GM18520 (cell line): Measurements from ENCODE around the gene MTMR3.

ENCODE experiments used
- ATAC-seq: cut with Tn5 transposase; IDR thresholded peaks from one replicate; pipeline ENCODE4 v1.9.1; 2021; ENCODE audit not compliant: unreplicated experiment

Gene MTMR3

DNA sequence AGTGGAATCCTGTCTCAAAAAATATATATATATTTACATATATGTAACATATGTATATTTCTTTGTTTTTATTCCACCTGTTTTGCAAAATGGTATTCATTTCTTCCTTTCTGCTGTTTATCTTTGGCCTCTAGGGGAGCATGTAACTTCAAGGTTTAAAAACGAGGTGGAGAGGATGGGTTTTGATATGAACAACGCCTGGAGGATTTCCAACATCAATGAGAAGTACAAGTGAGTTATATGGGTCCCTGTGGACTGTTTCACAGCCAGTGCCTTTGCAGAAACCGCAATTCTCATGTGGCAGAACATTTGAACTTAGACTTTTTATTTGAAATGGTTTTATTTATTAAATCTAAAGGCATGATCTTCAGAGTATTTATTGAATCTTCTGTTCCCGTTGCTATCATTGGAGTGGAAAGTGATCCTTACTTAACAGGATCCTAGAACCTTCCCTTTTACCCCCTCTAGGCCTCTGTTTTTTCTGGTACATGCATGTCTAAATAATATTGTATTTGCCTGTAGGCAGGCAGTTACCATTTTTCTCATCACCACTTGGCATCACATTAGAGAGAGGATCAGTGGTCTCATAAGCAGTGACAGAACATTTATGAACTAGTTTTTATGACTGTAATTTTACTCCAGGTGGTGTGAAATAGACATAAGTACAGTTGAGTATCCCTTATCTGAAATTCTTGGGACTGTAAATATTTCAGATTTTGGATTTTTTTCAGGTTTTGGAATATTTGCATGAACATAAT lies 115.8 kb downstream of the MTMR3 start:
- ATAC-seq = no peak

DNA sequence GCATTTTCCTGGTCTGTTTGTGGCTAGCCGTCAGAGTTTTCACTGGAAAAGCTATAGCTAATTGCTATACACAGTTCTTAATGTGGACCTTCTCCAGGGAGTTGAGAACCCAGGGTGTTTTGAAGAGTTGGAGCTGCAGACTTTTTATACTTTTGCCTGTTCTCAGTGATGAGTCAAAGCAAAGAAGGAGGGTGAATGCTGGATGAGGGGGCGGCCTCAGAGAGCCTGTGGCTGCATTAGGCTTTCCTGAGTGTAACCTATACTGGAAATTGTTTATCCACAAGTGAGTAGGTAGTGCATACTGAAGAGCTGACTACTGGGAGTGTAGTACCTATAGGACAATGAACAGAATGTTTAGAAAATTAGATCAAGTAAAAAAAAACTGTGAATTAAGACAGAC lies 117.6 kb downstream of the MTMR3 start:
- no peak for ATAC-seq

DNA sequence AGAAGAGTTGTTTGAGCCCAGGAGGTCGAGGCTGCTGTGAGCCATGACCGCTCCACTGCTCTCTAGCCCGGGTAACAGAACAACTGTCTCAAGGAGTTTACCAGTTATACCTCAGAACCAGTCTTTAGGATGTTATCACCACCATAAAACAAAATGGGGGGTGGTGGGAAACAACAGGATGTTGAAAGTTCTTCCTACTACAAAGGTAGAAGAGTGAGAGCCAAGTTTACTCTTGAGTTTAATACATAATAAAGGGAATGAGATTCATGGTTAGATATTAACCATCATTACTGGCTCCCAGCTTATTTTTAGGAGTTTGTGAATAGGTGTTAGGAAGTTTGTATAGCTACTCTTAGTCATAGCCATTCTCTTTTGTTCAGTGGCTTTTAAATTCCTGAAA lies 118.5 kb downstream of the MTMR3 start:
- ATAC-seq = no peak

DNA sequence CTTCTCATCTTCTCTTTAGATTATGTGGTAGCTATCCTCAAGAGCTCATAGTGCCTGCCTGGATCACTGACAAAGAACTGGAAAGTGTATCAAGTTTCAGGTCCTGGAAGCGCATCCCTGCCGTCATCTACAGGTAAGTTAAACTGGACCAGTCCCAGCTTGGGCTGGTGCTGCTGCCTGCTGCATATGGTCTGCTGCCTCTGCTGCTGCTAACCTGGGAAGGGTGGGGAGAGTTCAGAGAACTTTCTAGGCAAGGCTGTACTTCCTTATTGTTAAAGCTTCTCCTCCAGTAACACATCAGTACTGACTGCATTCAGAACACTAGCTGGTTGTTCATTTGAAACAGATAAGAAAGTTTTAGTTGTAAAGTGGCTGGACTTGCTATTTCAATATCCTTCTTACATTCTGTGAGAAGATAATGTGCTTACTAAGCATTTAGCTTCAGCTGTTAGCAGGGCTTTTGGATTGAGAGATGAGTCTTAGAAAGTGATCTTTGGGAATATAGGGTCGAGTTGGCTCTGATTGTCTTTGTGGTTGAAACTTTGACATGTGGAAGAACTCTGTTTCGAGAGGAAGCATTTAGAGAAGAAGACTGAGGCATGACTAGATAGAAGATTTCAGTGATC lies 120.0 kb downstream of the MTMR3 start:
- ATAC-seq = no peak

DNA sequence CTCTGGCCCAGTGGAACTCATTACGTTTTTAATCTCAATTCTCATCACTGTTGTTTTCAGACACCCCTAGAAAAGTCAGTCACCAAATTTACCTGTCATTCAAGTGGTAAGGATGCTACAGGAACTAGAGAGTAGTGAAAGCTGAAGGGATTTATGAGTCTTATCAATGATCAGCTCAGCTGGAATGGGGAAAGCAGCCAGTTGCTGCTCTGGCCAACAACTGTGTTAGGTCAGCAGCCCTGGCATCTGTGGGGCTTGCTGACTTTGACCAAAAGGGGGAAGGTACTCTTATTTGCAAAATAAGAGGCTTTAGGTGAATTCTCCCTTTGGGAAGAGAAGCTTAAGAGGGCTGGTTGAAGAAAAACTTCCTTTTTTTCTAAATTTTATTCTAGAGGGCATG lies 121.1 kb downstream of the MTMR3 start:
- ATAC-seq = no peak

DNA sequence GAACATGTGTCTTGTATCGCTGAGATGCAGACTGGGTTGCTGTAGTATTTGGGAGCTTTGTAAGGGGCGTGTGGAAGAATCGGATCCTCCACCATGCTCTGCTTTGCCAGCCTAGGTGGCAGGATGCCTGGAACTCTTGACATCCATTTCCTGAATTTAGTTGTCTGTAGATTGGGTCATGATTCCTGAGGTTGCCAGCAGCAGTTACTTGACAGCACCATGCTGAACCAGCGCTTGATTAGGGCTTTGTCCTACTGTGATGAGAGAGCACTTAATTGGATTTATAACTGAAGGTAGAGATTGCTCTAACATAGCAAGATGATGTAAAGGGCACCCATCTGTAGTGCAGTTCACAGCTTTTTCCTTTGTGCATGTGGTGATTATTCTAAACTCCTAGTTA lies 121.7 kb downstream of the MTMR3 start:
- ATAC-seq = no peak

DNA sequence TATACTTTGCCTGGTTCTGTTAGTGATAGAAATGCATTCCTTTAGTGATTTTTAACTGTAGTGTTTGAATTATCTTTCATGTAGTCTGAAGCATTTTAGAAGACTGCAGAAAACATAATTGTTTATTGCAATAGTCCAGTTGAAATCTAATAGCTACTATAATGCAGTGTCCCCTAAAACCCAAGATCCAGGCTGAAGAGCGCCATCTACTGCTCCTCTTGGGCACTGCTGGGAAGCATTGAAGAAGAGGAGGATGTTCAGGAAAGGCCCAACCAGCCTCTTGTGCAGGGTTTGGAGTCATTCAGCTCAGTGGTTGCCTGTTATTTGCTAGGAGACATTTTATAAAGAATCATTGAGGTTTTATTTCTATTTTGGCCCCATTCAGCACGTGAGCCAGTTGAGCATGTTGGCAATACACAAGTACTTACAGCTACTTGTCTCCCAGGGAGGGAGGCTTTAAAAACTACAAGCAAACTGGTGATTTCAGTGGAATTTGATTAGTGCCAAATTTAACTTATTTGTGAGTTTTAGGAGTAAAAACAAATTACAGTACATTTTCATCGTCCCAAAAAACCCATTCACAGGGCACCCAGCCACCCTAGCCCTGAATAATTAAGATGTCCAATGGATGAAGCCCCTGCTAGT lies 122.4 kb downstream of the MTMR3 start:
- ATAC-seq = no peak

DNA sequence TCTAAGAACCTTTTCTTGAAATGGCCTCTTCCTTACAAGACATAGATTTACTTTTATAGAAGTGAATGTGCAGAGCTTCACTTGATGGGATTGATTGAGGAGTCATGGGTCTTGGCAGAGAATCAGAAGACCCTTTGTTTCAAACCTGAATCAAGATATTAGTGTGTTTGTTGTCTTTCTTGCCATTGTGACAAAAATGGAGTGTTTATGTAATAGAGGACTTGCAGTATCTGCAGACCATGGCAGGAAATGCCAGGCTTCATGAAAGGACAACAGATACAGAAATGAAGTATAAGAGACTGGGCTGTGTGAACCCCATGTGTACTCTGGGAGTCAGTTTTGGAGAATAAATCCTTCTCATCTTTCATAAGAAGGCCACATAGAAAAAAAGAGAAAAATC lies 124.4 kb downstream of the MTMR3 start:
- no peak for ATAC-seq

DNA sequence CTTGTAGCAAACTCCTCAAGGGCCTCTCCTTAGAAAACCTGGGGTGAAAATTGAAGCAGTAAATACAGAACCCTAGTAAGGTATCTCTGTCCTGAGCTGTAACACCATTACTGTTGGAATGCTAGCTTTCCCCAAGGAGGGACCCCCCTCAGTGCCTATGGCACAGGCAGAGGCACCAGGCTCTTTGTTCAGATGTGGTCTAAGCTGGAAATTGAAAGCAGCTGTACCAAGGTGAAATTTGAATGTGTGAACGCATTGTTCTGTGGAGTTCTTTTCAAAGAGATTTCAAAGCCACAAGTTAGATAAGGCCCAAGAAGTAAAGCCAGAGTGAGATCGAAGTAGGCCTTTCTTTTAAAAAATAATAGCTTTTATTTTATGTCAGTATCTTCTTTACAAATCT lies 125.4 kb downstream of the MTMR3 start:
- no peak for ATAC-seq

DNA sequence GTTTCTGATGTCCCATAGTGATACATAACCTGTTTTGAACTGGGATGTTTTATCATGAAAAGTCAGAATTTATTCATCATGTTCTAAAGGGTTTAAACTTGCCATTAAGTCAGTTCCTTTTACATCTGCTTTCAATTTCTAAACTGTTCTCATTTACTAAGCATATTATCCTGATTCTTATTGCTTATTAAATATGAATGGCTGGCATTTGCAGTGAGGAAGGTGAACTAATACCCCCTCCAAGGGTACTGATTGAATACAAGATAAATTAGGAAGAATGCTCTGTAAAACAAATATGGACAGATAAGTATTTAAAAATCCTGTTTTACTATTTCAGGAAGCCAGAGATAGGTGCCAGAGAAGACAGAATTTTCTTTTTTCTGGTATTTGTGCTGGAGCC lies 126.5 kb downstream of the MTMR3 start:
- ATAC-seq = no peak

DNA sequence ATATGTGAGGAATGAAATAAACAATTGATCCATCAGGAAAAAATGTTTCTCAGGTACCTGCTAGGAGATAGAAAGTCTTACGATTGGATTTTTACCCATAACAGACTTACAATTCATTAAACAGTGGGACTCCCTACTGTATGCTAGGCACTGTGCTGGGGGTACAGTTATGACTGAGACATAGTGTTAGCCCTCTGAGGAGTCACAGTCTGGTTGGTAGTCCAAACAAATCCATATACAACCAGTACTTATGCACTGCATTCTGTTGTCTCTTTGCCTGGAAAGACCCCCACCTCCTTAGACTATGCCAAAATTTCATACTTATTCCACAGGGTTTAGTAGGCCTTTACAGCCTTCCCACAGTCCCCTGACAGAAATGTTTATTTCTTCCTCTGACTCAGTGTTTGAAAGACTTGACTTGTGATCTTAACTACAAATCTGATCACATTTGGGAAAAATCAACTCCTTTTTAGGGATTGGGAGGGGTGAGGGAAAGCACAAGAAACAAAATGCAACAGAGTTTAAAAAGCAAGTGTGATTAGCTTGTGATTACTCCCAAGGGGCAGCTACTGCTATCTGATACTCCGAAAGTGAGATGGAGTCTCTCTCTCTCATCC lies 127.9 kb downstream of the MTMR3 start:
- ATAC-seq = no peak

DNA sequence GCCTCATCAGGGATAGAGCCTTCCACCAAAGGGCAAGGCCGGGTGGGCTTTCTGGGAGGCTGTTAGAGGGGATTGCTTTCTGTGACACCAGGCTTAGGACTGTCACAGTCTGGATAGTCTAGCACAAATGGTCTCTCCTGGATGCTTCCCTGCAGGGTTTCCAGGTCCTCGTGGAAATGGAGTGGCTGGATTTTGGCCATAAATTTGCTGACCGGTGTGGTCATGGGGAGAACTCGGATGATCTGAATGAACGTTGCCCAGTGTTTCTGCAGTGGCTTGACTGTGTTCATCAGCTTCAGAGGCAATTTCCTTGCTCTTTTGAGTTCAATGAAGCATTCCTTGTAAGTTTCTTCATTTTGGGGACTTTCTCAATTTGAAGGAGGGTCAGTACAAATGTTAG lies 130.2 kb downstream of the MTMR3 start:
- ATAC-seq = no peak

DNA sequence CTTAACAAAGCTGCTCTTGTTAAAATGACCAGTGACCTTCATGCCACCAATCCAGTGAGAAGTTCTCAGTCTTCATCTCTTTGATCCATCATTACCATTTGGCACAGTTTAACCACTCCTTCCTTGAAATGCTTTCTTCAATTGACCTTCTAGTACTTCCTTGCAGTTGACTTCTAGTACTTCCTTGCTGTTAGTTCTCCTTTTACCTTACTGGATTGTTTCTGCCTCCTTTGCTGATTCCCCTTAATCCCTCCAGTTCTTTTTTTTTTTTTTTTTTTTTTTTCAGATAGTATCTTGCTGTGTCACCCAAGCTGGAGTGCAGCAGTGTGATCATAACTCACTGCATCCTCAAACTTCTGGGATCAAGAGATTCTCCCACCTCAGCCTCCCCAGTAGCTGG lies 131.3 kb downstream of the MTMR3 start:
- no peak for ATAC-seq

DNA sequence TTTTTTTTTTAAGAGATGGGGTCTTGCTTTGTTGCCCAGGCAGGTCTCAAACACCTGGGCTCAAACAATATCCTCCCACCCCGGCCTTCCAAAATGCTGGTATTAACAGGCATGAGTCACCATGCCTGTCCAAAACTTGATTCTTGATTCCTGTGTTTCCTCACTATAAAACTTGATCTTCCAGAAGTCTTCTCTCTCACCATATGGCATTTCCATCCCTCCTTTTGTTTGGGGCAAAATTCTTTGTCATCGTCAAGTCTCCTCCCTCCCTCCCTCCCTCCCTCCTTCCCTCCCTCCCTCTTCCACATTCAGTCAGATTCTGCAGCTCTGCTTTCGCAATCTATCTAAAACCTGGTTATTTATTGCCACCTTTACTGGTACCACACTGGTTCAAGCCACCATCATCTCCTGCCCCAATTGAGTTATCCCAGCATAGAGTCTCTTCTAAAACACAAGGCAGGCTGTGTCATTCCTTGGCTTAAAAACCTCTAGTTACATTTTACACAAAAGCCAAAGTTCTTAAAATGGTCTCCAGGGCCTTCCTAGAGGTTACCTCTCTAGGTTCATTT lies 132.3 kb downstream of the MTMR3 start:
- no peak for ATAC-seq

DNA sequence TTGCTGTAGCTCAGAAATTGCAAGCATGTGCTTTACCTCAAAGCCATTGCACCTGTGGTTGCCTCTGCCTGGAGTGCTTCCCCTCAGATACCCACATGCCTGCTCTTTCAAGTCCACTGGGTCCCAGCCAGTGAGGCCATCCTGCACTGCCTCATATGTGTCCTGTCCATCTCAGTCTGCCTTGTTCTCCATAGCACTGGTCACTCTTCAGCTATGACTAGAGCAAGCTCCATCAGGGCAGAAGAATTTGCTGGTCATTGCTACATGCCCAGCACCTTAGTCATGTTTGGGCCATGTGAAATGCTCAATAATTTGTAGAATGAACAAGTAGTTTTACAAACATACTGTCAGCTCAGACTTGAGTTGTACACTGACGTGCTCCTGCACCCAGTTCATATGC lies 132.9 kb downstream of the MTMR3 start:
- no peak for ATAC-seq

DNA sequence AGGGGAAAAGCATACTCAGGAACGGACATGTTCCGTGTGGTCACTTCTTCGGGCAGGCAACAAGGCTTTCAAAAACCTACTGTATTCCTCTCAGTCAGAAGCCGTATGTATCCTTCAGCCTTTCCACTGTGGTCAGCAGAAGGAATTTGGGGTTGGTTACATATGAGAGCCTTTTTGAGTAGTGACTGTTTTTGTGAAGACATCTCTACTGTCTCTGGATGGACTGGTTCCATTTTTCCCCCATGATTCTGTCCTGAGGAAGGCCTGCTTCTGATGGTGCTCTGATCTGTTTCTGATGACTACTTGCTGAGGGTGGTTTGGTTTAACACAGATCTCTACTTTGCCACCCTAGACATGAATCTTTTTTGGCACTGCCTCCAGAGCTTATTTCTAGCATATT lies 133.6 kb downstream of the MTMR3 start:
- ATAC-seq = no peak

DNA sequence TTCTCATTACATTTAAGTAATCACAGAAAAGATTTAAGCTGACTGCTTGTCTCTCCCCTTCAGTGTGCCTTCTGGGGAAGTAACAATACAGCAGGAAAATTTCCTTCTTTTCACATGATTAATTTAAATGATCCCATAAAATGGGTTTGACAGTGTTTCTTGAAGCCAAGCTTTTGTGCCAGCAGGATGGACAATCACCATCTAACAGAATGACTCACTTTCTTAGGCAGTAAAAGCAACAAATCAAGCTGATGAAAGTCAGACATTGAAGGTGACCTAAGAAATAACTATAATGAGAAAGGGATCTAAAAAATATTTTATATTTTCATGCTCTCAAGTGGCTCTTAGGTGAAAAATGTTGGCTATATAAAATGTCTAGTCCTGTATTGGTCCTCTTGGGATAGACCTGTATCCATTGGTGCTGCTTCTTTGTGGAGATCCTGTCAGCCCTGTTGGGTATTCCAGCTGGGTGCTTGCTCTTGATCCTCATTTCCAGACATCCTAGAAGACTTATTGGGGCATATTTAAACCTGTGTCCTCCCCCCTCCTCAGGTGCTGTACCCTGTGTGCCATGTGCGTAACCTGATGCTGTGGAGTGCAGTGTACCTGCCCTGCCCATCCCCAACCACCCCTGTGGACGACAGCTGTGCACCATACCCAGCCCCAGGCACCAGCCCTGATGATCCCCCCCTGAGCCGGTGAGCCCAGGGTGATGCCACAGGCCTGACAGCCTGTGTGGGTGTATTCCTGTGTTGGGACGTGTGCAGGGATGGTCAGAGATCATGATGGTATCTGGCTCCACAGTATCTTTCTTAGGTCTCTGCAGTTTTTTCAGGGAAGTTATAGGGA lies 134.6 kb downstream of the MTMR3 start:
- ATAC-seq = no peak

DNA sequence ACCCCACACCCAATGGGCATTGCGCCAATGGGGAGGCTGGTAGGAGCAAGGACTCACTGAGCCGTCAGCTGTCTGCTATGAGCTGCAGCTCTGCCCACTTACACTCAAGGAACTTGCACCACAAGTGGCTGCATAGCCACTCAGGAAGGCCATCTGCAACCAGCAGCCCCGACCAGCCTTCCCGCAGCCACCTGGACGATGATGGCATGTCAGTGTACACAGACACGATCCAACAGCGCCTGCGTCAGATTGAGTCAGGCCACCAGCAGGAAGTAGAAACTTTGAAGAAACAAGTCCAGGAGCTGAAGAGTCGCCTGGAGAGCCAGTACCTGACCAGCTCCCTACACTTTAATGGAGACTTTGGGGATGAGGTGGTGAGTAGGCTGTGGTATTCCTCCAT lies 137.5 kb downstream of the MTMR3 start:
- ATAC-seq = no peak

DNA sequence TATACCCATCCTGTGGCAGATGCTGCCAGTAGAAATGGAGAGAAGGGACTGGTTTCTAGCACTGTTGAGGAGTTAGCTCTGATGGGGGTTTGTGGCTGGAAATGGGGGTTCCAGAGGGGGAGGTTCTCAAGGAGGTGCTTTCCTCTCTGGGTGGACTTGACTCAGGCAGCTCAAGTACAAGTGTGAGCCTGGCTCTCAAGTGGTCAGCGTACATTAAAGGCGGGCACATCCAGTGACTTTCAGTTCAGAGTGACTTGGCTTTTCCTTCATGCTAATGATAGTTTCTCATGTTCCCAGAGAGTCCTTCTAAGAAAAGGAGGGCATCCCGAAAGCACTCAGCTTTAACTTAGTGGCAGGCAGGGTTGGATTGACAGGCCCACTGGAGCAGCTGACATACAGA lies 138.4 kb downstream of the MTMR3 start:
- no peak for ATAC-seq

DNA sequence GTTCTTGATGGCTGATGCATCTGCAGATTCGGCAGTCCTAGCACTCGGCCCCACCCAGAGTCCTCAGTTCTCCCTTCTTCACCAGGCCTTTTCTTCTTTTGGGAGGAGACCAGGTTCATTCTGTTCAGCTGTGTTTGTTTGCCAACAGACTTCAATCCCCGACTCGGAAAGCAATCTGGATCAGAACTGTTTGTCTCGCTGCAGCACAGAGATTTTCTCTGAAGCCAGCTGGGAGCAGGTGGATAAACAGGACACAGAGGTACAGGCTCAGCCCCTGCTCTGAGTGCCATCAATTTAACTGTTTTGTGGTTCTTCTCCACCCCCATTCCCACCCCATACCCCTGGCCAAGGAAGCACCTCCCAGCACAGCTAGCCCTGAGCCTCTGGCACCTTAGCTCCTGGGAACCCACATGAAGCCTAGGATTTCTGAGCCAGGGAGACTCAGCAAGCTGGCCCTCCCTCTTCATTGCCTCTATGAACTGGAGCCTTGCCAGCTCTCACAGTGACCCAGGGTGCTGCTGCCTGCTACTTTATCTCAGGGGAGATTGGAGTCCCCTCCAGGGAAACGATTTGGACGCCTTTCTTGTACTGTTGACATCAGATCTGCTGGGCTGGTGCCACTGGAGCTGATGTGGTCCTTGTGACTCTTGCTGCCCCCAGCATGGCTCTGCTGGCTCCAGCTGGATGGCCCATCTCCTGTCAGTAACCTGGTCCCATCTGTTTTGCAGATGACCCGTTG lies 139.1 kb downstream of the MTMR3 start:
- no peak for ATAC-seq
